Measurements from ENCODE around the gene PLPPR3. TPM values are rescaled to one million over a fixed set of nuclear protein-coding genes. Genes with fewer than 3 reads are reported as not detected.
A peak's percentile ranks its signal among the peaks of the same experiment; 100 is the strongest.
"Not testable (repeated sequence)": the region's sequence is repeated elsewhere in the genome, so short reads cannot be mapped to it uniquely, and the experiment has no call there.

Gene PLPPR3
- total RNA-seq, 1 donor from 2014 or later: not detected

DNA sequence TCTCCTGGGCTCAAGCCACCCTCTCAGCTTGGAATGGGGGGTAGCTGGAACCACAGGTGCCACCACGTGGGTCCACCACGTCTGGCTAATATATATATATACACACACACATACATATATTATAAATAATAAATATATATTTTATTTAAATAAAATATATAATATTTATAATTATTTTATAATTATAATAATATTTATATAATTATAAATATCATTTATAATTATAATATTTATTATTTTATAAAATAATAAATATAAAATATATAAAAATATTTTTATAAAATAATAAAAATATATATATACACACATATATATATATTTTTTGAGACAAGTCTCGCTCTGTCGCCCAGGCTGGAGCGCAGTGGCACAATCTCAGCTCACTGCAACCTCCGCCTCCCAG is 32.8 kb upstream of the PLPPR3 start:
- no peak for DNase-seq (ENCODE audit: low spot score)

DNA sequence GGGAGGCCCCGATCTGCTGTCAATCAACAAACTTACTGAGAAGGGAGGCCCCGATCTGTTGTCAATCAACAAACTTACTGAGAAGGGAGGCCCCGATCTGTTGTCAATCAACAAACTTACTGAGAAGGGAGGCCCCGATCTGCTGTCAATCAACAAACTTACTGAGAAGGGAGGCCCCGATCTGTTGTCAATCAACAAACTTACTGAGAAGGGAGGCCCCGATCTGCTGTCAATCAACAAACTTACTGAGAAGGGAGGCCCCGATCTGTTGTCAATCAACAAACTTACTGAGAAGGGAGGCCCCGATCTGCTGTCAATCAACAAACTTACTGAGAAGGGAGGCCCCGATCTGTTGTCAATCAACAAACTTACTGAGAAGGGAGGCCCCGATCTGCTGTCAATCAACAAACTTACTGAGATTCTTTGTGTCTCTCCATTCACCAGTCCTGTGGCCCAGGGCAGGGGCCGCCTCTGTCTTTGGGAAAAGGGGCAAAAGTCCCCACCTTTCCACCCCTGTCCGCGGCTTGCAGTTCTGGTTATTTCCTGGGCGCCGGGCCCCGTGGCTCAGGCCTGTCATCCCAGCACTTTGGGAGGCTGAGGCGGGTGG is 32.0 kb upstream of the PLPPR3 start:
- DNase-seq (ENCODE audit: low spot score): not testable (repeated sequence)

DNA sequence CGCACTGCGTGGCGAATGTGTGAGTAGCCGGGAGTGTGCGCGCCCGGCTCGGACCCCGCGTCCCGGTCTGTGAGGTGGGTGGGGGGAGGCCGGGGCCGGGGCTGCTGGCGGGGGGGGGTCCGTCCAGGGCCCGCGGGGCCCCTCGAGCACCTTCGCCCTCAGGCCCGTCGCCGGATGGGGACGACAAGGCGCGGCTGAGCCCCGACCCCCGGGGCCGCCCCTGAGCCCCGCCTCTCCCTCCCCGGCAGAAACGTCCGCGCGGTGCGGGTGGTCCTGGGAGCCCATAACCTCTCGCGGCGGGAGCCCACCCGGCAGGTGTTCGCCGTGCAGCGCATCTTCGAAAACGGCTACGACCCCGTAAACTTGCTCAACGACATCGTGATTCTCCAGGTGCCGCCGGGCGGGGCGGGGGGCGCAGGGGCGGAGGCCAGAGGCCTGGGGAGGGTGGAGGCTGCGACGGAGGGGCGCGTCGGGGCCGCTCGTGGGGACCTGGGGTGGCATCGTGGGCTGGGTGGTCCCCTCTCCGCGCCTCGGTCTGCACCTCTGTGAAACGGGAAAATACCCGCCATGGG is 31.3 kb upstream of the PLPPR3 start:
- DNase-seq (ENCODE audit: low spot score): no peak

DNA sequence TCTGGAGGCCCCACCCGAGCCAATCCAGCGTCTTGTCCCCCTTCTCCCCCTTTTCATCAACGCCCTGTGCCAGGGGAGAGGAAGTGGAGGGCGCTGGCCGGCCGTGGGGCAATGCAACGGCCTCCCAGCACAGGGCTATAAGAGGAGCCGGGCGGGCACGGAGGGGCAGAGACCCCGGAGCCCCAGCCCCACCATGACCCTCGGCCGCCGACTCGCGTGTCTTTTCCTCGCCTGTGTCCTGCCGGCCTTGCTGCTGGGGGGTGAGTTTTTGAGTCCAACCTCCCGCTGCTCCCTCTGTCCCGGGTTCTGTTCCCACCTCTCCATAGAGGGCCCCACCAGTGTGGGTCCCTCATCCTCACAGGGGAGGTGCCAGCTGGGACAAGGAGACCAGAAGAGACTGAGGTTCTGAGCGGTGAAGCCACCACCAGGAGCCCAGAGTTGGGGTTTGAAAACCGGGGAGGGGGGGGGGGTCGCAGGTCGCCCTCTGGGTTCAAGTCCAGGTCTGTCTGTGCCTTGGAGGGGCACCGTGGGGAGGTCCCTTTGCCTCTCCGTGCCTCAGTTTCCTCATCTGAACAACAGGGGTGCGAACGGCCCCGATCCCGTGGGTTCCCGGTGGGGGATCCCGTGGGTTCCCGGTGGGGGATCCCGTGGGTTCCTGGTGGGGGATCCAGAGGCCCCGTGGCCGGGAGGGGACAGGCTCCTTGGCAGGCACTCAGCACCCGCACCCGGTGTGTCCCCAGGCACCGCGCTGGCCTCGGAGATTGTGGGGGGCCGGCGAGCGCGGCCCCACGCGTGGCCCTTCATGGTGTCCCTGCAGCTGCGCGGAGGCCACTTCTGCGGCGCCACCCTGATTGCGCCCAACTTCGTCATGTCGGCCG is 30.6 kb upstream of the PLPPR3 start, which contains the start of gene ELANE:
Gene ELANE (plus strand): TSS at position 168 of the 878 bp plus-strand sequence. CDS start 26 bp downstream, at position 194.
- DNase-seq (ENCODE audit: low spot score): no peak

DNA sequence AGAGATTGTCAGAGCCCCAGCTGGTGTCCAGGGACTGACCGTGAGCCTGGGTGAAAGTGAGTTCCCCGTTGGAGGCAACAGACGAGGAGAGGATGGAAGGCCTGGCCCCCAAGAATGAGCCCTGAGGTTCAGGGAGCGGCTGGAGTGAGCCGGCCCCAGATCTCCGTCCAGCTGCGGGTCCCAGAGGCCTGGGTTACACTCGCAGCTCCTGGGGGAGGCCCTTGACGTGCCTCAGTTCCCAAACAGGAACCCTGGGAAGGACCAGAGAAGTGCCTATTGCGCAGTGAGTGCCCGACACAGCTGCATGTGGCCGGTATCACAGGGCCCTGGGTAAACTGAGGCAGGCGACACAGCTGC is 29.2 kb upstream of the PLPPR3 start:
- DNase-seq (ENCODE audit: low spot score): no peak

DNA sequence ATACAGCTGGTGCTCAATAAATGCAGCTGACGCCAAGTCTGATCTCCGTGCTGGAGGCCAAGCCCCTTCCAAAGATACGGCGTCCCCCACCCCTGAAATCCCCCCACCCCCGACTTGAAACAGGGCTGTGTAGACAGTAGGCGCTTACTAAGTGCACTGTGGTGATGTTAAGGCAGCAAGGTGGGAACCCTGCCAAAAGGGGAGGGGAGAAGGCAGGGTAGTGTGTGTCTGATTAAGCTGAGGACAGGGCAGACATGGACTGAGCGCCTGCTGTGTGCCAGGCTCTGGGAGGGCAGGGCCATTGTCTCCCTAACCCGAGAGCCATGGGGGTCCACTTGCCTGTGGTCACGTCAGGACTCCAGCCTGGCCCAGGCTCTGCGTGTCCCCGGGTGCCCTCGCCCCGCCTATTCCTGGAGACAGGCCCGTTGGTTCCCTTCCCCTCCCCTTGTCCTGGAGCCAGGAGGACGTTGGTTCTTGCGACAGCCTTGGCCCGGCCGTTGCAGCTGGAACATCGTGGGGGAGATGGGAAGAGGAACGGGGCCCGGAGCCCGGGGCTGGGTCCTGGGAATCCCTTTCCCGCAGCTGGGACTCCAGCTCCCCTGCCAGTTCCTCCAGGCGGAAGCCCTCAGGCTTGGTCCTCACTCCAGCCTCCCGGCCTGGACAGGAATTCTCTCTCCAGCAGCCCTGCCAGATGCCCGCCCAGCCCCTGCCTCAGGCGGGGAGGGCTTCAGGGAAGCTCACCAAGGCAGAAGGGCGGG is 28.6 kb upstream of the PLPPR3 start:
- DNase-seq (ENCODE audit: low spot score): peak; percentile 96

DNA sequence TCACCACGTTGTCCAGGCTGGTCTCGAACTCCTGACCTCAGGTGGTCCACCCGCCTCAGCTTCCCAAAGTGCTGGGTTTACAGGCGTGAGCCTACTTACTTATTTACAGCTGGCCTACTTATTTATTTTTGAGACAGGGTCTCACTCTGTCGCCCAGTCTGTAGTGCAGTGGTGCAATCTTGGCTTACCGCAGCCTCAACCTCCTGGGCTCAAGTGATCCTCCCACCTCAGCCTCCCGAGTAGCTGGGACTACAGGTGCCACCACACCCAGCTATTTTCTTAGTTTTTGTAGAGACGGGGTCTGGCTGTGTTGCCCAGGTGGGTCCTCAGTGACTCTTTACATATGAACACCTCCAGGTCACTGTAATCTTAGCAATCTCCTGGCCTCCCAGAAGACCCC is 27.4 kb upstream of the PLPPR3 start:
- DNase-seq (ENCODE audit: low spot score): not testable (repeated sequence)

DNA sequence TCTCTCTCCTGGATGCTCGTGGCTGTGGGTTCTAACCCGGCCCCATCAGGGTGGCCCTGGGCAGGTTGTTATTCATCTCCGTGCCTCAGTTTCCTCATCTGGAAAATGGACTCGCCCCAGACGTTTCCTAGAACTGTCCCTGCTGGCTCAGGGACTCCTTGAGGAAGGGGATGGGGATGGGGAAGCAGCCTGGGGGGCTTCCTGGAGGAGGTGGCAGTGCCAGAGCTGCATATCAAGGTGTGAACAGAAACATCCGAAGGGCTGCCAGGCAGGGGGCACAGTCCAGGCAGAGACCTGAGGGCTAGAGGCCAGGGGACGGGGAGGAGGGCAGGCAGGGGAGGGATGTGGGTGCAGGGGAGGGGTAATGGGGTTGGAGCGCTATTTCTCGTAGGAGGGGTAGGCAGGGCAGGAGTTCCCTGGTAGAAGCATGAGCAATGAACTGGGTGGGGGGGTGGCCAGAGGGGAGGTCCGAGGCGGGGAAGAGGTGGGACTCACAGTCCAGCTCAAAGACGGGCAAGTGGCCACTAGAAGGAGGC is 26.7 kb upstream of the PLPPR3 start:
- DNase-seq (ENCODE audit: low spot score): no peak

DNA sequence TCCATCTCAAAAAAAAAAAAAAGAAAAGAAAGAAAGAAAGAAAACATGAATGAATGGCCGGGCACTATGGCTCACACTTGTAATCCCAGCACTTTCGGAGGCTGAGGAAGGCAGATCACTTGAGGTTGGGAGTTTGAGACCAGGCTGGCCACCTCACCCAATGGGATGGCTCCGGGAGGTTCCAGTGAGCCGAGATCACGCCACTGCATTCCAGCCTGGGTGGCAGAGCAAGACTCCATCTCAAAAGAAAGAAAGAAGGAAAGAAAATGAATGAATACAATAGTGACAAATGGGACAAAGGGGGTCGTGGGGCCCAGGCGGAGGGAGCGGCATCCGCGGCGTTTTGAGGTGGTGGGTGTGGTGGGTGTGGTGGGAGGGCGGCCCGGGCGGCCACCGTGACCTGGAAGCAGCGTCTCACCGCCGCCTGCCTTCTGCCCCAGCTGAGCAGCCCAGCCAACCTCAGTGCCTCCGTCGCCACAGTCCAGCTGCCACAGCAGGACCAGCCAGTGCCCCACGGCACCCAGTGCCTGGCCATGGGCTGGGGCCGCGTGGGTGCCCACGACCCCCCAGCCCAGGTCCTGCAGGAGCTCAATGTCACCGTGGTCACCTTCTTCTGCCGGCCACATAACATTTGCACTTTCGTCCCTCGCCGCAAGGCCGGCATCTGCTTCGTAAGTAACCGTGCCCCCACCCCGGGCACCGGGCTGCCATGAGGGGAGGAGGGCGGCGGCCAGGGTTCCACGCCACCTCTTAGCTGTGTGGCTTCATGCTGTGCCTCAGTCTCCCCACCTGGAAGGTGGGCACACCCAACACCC is 24.2 kb upstream of the PLPPR3 start:
- DNase-seq (ENCODE audit: low spot score): no peak

DNA sequence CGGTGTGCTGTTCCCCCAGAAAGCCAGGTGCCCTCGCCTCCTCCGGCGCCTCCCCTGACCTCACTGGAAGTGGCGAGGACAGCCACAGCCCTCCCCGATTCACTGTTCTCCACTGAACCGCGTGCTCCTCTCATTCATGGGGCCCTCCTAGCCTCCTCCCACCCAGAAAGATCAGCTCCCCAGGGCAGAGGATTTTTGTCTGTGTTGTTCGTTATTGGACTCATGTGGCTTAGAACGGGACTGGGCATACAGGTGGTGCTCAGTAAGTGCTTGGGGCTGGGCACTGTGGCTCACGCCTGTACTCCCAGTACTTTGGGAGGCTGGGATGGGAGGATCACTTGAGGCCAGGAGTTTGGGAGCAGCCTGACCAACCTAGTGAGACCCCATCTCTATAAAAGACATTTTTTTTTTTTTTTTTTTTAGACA is 22.8 kb upstream of the PLPPR3 start:
- no peak for DNase-seq (ENCODE audit: low spot score)

DNA sequence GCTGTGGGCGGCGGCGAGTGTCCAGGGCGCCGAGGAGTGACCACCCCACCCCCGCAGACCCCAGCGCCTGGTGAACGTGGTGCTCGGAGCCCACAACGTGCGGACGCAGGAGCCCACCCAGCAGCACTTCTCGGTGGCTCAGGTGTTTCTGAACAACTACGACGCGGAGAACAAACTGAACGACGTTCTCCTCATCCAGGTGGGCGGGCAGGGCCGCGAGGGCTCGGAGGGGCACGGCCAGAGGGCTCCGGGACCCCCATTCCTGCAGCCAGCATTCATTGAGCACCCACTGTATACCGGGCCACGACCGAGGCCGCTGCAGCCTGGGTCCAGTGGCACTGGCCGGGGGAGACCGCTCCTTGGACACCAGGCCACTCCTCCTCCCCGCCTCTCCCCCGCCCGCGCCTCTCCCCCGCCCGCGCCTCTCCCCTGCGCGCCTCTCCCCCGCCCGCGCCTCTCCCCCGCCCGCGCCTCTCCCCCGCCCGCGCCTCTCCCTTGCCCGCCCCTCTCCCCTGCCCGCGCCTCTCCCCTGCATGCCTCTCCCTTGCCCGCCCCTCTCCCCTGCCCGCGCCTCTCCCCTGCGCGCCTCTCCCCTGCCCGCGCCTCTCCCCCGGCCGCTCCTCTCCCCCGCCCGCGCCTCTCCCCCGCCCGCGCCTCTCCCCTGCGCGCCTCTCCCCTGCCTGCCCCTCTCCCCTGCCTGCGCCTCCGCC is 22.2 kb upstream of the PLPPR3 start:
- DNase-seq (ENCODE audit: low spot score): no peak

DNA sequence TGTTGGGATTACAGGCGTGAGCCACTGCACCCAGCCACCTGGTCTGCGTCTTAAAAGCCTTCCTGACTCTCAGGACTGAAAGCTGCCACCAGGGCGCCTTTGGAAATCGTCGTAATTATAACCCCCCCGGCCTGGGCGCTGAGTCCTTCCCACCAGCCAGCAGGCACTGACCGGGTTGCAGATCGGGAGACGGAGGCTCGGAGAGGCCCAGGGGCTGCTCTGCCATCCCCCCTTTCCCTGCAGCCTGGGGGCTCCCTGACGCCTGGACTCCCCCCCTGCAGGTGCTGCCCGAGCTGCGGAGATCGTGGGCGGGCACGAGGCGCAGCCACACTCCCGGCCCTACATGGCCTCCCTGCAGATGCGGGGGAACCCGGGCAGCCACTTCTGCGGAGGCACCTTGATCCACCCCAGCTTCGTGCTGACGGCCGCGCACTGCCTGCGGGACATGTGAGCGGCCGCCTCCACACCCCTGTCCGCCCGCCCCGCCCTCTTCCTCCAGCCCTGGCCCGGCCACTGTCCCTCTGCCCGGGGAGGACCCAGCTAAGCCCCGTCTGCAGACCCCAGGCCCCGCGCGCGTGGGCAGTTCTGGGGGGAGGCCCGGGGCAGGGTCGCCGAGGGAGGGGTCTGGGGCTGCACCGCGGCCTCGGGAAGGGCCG is 21.6 kb upstream of the PLPPR3 start:
- DNase-seq (ENCODE audit: low spot score): no peak

DNA sequence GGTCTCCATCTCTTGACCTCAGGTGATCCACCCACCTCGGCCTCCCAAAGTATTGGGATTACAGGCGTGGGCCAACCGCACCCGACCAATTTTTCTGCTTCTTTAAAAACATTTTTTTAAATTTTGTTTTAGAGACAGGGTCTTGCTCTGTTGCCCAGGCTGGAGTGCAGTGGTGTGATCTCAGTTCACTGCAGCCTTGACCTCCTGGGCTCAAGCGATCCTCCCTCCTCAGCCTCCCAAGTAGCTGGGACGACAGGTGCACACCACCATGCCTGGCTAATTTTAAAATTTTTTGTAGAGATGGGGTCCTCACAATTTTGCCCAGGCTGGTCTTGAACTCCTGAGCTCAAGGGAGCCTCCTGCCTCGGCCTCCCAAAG is 21.0 kb upstream of the PLPPR3 start:
- not testable (repeated sequence) for DNase-seq (ENCODE audit: low spot score)

DNA sequence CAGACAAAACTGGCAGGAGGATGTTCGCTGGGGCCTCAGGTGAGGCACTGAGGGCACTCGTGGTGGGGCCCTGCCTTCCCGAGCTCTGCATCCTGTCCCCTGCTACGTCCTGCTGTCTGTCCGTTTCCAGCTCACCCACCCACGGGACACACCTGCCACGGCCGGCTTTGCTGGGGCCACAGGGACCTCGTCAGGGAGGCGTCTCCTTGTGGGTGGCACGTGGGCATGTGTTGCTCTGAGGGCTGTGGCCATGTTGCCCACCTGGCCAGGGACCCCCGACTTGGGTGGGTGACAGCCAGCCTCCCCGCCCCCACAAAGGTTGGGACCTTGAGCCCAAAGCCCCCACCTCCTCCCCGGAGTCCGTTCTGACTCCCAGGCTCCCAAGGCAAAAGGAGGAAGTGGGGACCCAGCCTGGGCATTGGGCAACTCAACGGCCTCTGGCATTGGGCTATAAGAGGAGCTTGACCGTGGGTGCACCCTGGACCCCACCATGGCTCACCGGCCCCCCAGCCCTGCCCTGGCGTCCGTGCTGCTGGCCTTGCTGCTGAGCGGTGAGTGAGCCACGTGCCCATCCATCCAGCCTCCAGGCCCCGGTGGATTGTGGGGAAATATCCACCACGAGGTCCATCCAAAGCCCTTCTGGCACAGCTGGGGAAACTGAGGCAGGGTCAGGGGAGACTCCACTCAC is 18.9 kb upstream of the PLPPR3 start, which contains the start of gene PRTN3:
Gene PRTN3 (plus strand): TSS at position 481 of the 688 bp plus-strand sequence. CDS start 10 bp downstream, at position 491.
- no peak for DNase-seq (ENCODE audit: low spot score)

DNA sequence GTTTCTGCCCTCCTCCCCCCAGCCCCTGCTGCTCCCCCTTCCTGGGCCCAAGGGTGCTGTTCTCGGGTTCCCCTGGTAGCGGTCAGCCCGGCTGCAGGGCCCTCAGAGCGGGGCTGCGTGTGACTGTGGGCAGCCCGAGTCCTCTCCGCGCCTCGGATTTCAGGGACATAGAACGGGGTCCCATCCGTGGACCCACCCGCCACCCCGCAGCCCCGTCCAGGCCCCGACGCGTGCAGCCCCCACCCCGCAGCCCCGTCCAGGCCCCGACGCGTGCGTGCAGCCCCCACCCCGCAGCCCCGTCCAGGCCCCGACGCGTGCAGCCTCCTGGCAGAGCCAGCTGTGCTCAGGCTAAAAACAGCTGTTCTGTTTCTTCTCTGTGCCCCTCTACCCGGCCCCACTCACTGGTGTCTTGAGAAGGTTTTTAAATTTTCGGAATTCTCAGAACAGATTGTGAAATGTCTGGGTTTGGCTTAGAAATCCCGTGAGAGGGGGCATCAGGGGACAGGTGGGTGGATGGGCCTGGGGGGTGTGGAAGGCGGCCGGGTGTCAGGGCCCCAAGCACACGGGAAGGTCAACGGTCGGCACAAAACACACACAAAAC is 13.6 kb upstream of the PLPPR3 start:
- no peak for DNase-seq (ENCODE audit: low spot score)

DNA sequence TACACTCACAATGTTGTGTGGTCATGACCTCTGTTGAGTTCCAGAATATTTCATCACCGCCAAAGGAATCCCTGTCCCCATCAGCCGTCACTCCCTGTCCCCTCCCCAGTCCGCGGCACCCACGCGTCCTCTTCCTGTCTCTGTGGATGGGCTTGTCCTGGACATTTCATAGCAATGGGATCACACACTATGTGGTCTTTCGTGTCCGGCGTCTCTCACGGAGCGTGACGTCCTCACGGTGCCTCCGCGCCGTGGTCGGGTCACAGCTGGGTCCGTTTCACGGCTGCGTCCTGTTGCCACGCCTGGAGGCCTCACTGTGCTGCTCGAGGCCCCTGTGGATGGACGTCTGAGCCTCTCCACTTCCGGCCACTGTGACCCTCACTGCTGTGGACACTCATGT is 12.5 kb upstream of the PLPPR3 start:
- DNase-seq (ENCODE audit: low spot score): no peak

DNA sequence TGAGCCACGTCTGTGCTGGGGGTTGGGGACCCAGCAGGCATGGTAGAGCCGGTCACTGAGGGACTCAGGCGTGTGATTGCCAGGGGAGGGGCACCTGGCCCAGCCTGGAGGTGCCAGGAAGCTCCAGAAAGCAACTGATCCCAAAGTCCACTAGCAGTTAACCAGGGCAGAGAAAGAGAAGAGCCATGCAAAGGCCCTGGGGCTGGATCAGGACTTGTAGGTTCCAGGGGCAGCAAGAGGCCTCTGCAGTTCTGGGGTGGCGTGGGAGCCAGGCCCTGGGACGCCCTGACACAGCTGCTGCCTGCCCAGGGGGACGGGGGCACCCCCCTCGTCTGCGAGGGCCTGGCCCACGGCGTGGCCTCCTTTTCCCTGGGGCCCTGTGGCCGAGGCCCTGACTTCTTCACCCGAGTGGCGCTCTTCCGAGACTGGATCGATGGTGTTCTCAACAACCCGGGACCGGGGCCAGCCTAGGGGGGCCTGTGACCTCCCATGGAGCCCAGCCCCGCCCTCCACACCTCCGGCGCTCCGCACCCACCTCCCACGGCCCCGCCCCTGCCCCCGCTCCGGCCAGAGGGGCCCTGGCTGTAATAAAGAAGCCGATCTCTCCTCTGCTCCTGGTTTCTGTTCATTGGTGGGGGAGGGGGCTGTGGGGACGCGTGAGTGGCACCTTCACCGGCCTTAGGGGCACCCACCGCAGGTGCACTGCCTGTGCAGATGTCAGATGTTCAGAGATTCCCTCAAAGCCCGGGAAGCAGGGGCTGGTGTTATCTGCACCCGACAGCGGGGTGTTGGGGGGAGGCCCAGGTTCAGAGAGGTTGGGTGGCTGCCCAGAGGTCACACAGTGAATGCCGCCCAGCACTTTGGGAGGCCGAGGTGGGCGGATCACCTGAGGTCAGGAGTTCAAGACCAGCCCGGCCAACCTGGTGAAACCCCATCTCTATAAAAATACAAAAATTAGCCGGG is 9.9 kb upstream of the PLPPR3 start:
- no peak for DNase-seq (ENCODE audit: low spot score)
